Coronary artery (tissue), 2 donors: Measurements from ENCODE around the gene STPG3.

Experiments used
- DNase-seq: peaks from one replicate; pipeline ENCODE4 v3.0.0-alpha.2; 2017; ENCODE audit warnings: low spot score
- H3K27ac ChIP-seq, 2 donors: fragments of 200-600 bp; sonication (generic); one replicate each; pipeline ENCODE4 v1.5.1; 2016 to 2019
- H3K4me3 ChIP-seq: fragments of 200-600 bp; sonication (generic); 2 replicates; pipeline ENCODE4 v1.5.1; 2016; ENCODE audit warnings: mild to moderate bottlenecking, moderate library complexity
- TF ChIP-seq, protein P1 (sequence below): fragments of 200-600 bp; sonication (generic); IDR thresholded peaks from one replicate; pipeline ENCODE4 v1.5.1; 2019; ENCODE audit warnings: antibody characterized with exemption

The STPG3 gene

DNA sequence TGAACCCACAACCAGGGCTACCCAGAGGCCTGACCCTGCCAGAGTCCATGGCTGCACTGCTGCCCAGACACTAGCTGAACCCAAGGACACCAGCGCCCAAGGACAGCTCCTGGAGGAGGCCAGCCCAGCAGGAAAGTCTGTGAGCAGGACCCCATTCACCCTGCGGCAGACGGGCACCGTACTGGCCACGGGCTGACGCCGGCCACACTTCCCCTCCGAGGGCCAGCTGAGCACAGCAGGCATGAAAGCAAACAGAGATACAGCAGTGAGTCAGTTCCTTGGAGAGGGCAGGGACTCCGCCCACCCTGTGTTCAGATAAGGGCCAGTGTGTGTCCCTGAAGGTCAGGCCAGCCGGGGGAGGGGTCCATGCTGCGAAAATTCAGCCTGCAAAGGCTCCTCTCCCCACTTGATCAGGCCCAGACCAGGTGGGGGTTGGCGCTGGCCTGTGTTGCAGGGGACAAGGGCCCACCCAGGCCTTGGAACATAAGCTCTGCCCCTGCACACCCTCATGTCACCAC, 32.3 kb upstream of the STPG3 start:
- DNase-seq, result no peak
- TF ChIP-seq, protein P1, sequence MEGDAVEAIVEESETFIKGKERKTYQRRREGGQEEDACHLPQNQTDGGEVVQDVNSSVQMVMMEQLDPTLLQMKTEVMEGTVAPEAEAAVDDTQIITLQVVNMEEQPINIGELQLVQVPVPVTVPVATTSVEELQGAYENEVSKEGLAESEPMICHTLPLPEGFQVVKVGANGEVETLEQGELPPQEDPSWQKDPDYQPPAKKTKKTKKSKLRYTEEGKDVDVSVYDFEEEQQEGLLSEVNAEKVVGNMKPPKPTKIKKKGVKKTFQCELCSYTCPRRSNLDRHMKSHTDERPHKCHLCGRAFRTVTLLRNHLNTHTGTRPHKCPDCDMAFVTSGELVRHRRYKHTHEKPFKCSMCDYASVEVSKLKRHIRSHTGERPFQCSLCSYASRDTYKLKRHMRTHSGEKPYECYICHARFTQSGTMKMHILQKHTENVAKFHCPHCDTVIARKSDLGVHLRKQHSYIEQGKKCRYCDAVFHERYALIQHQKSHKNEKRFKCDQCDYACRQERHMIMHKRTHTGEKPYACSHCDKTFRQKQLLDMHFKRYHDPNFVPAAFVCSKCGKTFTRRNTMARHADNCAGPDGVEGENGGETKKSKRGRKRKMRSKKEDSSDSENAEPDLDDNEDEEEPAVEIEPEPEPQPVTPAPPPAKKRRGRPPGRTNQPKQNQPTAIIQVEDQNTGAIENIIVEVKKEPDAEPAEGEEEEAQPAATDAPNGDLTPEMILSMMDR, result no peak
- Histone ChIP-seq H3K4me3 (no peak overlapping the region), H3K27ac (no peak overlapping the region)

DNA sequence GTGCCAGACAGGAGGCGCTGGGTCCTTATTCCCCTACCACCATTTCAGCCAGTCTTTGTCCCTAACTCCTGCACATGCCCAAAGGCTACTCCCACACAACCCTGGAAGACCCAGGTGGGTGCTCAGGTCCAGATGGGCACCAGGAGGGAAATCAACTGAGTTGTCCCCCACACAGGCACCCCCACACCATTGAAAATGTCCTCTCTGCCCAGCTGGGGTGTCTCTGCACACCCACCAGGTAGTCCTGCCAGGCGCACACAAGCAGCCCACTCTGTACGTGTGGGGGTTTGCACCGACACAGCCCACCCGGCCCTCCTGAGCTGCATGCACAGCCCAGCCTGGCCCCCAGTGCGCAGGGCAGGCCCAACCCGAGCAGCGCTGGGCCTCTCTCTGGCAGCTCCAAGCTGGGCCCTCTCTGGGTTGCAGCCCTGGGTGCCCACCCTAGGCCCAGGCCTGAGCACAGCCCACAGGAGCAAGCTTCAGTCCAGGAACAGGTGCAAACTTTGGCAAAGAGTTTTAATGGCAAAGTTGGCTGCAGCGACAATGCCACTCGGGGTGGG, 31.2 kb upstream of the STPG3 start:
- no peak overlapping the region for H3K27ac ChIP-seq
- TF ChIP-seq, protein P1, result no peak
- DNase-seq, result no peak
- H3K4me3 ChIP-seq, result no peak overlapping the region

DNA sequence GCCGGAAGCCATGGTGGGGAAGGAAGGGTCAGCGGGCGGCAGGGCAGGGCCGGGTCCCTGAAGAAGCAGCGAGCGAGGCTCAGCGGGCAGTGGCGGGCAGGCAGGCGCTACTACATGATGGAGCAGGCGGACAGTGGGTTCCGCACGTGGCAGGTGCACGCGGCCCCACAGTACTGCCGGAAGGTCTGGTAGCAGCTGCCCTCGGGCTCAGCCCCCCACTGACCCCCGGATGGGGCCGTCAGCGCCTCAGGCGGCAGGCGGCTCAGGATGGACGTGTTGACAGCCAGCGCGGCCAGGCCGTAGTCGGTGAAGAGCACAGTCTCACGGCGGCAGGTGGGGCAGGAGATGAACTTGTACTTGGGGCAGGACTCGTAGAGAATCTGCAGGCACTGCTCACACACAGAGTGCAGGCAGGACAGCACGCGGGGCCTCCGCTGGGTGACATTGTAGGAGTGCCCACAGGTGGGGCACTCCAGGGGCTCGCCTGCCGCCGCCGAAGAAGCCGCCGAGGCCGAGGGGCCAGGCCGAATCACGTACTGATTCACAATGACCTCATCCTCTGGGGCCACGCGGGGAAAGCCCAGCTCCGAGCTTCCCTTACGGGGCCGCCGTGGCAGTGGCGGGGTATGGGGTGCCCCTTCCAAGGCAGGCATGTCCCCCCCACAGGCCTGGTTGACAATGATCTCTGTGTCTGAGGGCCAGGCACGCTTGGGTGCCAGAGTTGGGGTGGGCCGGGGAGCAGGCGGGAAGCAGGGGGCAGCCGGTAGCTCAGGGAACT, 30.6 kb upstream of the STPG3 start:
- no peak for DNase-seq
- Histone ChIP-seq H3K27ac (no peak overlapping the region), H3K4me3 (no peak overlapping the region)
- TF ChIP-seq, protein P1, result no peak

GRCh38 chr9:137221095-137221505, 30.0 kb upstream of the STPG3 start:
- DNase-seq, result no peak
- TF ChIP-seq, protein P1, result no peak
- Histone ChIP-seq H3K27ac (no peak overlapping the region), H3K4me3 (peak overlapping the region; percentile 87)

DNA sequence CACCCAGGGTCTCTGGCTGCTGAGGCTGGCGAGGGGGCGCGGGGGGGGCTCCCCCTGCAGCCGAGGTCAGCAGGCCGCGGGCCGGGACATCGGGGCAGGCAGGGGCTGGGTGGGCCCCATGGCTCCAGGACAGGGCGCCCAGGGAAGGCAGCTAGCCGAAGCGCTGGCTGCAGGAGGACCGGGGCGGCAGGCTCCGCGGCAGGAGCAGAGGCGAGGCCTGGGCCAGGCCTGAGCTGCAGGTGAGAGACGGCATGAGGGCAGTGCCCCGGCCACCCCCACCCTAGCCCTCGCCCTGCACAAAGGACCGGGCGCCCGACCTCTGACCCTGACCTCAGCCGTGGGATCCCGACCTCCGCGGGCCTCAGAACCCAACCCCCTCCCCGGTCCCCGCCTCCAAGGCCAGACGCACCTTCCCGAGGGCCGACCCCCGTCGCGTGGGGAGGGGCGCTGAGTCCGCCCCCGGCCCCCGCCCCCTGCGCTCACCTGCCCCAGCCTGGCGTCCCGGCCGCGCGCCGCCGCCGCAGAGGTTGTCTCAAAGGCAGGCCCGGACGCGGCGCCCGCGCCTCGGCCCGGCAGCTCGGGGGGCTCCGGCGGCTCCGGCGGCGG, 29.5 kb upstream of the STPG3 start:
- TF ChIP-seq, protein P1, result no peak
- Histone ChIP-seq H3K4me3 (peak overlapping the region; percentile 87), H3K27ac (peak overlapping the region in 1 of 2 donors; percentile 97)
- no peak for DNase-seq

- peak within 1 kb of the TSS; percentile 71 to 97 for H3K27ac ChIP-seq
- H3K4me3 ChIP-seq, result peak within 1 kb of the TSS; percentile 87
- DNase-seq, result no peak
- TF ChIP-seq, protein P1, result no peak
Observed at GRCh38 chr9:137222190-137223077, 28.7 kb upstream of the STPG3 start, which contains the start of gene RNF208. RNF208 (minus strand) TSS chr9:137222240; CDS start chr9:137221212, 1,028 bp downstream.
